Ecto neural progenitor cell (in vitro differentiated cells): ENCODE data around the gene SSR4.
"Not testable (repeated sequence)": the region's sequence is repeated elsewhere in the genome, so short reads cannot be mapped to it uniquely, and the experiment has no call there.

Source experiments
- DNase-seq: peaks from one replicate; pipeline ENCODE4 v3.0.0-alpha.2; 2018; ENCODE audit warnings: low spot score

Gene SSR4

DNA sequence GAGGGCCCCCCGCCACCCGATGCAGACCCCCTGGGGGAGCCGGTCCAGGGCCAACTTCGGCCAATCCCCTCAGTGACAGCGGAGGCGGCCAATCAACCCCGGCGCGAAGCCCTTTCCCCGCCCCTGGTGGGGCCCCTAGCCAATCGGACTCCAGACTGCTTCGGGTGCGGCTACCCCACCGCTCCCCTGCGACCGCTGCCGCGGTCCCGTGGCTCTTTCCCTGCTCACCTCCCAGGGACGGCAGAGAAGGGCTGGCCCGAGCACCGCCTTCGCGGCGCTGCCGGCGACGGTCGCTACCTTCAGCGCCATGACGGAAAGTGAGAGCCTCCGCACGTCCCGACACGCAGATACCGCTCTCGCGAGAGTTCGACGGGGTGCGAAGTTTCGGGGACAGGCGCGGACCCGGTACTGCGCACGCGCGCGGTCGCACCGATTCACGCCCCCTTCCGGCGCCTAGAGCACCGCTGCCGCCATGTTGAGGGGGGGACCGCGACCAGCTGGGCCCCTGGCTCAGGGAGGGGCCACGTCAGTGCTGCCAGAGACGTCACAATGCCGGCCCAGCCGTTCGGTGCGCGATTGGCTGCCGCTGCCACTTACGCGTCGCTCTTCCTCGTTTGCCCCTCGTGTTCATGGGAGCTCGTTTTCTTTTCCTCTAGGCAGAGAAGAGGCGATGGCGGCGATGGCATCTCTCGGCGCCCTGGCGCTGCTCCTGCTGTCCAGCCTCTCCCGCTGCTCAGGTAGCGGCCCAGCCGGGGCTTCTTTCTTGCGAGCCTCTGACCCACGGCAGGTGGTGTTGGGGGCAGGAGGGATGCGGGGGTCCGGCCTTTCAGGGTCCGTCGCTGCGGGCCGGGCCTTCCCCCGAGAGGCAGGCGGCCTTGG lies at the start of gene SSR4, which contains the start of gene IDH3G:
SSR4 (plus strand) TSS at position 651 of the 879 bp plus-strand sequence; CDS start at position 671, 20 bp downstream.
IDH3G (minus strand) TSS at position 358 of the 879 bp plus-strand sequence; CDS start at position 309, 49 bp downstream.
- peak; percentile 94 for DNase-seq

DNA sequence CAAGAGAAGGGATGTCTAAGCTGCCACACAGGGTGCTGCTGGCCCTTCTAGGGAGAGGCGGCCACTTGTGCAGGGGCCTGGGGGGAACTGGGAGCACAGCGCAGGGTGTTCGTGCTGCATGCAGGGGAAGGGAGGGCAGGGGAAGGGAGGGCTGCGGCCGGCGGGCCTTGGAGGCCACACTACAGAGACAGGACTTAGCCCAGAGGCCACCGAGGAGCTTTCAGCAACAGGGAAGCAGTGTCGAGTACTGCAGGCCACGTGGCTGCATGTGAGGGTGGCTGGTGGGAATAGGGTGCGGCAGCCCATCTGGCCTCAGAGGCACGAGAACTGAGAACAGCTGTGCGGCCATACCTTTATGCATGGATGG lies 49.4 kb upstream of the SSR4 start:
- DNase-seq: not testable (repeated sequence)

DNA sequence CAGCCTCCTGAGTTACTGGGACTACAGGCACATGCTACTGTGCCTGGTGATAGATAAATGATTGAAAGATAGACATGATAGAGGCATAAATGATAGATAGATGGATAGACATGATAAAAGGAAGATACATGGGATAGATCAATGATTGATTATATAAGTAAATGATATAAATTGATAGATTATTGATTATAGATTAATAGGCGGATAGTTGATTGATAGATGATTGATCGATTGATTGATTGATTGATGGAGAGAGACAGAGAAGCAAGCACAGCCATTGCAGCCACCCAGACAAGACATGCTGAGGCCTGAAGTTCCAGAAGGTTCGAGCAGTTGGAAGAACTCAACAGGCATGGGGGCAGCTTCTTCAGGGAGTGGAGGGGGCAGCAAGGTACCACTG lies 48.1 kb upstream of the SSR4 start:
- DNase-seq: no peak

DNA sequence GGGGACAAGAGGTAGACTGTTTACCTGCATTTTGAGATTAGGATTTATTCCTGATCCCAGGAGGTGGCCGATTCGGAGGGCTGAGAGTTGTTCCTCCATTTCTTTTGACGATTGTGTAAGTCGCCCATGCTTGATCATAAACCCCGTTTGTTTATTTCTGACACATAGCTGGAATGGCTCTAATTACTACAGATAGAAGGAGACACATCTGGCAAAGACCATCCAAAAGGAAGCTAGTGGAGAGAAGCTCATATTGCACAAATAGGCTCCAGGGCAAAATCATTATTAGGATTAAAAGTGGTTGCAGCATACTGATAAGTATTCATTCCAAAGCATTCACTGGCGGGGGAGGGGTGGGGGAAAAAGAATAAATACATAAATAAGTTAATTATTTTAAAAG lies 47.5 kb upstream of the SSR4 start:
- DNase-seq: not testable (repeated sequence)

DNA sequence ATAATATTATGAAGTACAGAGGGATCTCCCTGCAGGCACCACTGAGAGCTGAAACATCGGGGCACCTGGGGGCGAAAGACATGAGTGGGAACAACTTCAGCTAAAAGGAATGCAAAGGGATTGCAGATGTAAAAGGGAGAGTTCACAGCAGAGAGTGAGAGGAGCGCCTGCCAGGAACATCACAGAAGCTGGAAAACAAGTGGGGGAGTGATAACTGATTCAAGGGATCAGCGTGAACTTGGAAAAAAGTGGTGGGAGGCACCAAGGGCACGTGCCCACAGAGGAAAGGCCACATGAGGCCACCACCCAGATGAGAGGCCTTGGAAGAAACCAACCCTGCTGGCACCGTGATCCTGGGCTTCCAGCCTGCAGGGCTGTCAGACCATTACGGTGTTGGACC lies 45.5 kb upstream of the SSR4 start:
- not testable (repeated sequence) for DNase-seq

DNA sequence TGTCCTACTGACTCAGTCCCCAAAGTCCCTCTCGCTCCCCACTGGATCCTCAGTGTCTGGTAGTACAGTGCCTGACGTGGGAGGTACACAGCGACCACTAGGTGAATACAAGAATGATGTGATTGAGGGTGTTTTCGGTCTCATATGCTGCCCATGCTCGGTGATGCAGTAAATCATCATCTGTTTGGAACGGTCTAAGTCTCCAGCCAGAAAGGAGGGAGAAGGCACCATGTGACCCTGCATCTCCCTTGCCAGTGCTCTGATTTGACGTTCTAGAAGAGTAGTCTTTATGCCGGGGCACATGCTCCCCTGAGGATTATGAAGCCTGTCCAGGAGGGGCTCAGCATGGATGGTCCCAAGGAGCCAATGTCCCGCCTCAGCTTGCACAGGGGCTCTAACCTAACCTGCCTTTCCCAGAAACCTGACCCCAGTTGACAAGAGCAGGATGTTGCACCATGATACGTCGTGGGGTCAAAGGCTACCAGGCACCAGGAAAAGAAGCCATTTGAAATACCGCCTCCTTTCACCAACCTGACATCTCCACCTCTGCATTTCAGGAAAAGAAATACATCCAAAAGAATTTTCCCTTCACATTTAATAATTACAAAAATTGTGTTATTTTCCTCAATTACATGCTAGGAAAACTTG lies 44.2 kb upstream of the SSR4 start:
- no peak for DNase-seq

DNA sequence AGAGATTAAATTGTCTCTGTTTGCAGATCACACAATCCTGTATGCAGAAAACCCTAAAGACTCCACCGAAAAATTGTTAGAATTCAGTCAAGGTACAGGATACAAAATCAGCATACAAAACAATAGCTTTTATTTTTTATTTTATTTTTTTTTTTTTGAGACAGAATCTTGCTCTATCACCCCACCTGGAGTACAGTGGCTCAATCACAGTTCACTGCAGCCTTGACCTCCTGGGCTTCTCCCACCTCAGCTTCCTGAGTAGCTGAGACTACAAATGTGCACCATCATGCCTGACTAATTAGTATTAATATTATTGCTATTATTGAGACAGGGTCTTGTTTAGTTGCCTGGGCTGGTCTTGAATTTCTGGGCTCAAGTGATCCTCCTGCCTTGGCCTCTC lies 39.3 kb upstream of the SSR4 start:
- no peak for DNase-seq

DNA sequence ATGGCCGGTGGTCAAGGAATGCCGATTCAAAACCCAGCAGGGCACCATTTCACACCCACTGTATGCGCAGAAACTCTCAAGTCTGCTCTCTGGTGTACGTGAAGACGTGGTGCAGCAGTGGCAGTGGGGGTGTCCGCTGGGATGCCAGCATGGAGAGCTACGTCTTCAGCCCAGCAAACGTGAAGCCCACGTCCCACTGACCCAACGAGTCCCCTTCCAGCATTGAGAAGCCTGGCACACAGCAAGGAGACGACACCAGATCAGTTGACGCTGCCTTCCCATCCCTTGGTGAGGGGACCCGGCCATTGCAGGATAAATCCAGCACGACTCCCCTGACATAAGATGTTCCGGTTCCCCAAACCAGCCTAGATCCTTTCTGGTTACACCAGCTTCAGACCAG lies 32.6 kb upstream of the SSR4 start:
- DNase-seq: no peak

DNA sequence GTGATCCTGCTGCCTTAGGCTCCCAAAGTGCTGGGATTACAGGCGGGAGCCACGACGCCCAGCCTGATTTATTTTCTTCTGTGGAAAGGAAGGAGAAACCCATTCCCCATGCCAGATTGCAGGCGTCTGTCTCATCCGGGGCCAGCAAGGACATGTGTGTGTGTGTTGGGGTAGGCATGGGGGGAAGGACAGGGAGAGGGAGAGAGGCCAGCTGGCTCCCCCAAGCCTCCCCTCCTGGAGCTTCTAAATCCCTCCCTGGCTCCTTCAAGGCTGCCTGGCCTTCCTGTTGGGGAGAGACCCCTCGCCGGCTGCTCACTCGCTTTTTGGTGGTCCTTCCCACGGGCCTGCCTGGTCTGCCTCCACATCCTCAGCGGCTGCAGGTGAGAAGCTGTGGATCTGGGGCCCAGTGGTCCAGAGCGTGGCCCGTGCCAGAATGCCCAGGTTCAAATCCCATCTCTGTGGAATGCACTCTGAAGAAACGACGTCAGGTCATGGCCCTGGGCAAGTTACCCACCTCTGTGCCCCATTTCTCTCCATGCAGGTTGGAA lies 31.8 kb upstream of the SSR4 start:
- no peak for DNase-seq

DNA sequence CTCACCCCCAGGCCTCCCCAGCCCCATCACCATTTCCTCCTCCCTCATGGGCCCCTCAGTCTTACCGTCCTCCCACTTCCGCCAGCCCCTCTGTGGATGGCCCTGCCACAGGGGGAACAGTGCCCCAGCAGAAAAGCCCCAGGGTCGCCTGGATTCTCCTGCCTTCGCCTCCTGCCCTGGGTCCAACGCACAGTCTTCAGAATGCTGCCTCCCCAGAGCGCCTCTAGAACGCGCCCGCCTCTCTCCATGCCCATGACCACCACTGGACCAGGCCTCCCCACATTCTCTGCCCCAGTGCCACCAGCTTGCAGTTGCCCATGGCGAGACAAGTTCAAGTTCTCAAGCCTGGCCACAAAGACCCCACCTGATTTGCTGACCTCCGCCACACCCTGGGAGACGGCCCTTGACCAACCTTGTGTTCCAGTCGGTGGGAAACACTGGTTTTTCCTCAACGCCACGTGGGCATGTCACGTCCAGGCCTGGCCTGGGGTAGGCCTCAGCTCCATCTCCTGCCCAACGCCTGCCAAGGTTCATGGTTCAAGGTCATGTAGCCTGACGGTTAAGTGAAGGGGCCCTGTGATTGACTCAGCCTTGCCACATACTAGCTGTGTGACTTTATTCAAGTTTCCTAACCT lies 31.1 kb upstream of the SSR4 start:
- no peak for DNase-seq

DNA sequence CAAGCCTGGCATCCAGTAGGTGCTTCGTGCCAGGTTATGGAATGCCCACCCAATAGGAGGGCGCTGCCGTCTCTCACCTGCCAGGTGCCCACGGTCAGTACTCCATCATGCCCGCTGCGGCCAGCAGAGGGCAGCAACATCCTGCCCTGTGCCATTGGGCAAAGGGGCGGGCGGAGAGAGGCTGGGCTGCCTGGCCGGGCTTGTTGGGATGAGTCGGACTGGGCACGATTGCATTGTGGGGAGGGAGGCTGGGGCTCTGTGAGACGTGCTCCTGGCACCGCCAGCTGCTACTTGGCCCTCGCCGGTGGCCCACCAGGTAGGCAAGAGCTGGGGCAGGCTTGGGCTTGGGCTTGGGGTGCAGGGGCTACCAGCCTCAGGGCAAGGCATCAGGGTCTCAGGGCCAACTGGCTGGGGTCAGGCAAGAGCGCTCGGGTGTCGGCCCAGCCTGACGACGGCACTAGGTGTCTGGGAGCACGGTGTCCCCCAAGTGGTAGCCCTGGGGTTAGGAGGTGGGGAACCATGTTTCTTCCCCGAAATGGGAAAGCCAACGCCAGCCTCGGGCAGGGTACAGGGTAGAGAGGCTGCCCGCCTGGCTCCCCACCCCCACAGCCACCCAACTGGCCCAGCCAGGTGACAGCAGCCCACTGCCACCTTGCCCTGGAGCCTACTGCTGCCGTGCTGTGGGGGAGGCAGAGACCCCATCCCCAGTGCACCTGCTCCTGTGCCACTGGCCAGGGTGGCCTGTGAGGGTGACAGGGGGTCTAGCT lies 30.3 kb upstream of the SSR4 start, which contains the start of gene PLXNB3:
PLXNB3 (plus strand) TSS at position 261 of the 767 bp plus-strand sequence. CDS start 1,287 bp downstream, outside the sequence.
- DNase-seq: peak; percentile 79

DNA sequence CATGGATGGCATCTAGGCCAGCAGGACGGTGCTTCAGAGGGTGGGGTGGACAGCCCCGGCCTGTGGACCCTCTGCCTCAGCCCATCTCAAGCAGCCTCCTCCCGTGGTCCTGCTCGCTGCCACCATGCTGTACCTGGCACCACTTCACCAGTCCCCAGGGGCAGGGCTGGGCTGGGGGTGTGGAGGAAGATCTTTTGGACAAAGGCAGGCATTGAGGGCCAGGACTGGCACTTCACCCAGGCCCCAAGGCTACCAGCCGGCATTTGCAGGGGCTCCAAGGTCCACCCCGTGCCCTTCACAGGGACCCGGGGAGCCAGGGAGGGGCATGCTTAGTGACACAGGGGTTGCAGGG lies 29.7 kb upstream of the SSR4 start:
- no peak for DNase-seq

DNA sequence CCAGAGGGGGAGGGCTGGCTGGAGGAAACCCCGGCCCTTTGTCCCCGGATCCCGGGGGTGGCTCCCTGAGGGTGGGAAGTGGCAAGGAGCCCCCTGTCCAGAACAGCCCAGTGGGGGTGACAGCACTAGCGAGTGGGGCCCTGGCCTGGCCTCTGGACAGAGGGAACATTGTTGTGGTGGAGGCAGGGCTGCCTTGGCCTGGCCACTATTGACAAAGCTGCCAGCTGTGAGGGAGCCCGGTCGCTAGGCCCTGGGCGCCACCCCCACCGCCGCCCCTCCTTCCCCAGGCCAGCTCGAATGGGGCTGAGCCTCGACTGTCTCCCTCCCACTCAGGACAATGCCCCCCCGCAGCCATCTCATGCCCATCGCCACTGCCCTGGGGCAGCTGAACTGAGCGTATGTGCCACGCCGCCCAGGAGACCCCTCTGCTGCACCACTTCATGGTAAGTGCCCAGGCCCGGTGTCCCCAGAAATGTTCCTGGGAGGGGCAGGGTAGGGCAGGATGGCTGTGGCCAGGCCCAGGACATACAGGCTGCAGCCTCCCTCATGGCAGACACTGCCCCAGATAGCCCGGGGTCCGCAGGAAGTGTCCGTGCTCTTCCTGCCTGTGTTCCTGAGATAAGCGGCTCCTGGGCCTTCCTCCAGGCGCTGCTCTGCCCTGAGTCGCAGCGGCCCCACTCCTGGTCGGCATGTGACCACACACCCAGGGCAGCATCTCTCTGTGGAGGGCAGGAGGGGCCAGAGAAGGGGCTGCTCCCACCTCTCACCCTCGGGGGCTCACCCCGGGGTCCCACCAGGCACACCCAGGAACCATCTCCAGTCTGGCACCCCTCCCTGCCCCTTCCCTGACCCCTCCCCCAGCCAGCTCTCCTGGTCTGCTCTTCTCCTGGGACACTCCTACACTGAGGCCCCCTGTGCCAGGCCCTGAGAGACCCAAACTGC lies 29.1 kb upstream of the SSR4 start:
- DNase-seq: no peak

DNA sequence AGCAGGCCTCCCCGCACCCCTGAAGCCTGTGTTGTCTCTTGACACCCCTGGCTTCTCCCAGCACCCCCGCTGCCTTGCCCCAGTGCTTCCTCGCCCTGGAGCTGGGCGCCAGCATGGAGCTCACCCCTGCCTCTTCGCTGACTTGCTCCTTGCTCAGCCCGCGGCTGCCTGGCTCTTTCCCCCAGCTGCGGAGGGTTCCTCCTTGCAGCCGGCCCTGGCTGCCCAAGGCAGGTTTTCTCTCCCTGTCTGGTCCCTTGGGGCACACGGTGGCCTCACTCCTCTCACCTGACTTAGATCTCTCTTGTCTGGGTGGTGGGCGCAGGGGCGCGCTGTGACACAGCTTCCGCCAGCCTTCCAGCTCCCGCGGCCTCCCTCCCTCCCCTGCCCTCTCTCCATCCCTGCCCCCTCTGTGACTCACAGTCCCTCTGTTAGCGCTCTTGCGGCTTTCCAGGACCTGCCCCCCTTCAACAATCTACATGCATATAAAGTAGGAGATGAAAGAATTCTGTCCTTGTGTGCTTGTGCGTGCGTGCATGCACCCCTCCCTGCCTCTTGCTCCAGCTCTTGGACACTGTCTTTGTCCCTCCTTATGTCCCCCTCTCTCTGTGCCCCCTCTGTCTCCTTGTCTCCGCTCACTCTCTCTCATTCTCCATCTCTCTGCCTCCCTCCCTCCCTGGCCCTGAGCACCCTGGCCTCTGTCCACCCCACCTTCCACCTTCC lies 28.2 kb upstream of the SSR4 start:
- no peak for DNase-seq

DNA sequence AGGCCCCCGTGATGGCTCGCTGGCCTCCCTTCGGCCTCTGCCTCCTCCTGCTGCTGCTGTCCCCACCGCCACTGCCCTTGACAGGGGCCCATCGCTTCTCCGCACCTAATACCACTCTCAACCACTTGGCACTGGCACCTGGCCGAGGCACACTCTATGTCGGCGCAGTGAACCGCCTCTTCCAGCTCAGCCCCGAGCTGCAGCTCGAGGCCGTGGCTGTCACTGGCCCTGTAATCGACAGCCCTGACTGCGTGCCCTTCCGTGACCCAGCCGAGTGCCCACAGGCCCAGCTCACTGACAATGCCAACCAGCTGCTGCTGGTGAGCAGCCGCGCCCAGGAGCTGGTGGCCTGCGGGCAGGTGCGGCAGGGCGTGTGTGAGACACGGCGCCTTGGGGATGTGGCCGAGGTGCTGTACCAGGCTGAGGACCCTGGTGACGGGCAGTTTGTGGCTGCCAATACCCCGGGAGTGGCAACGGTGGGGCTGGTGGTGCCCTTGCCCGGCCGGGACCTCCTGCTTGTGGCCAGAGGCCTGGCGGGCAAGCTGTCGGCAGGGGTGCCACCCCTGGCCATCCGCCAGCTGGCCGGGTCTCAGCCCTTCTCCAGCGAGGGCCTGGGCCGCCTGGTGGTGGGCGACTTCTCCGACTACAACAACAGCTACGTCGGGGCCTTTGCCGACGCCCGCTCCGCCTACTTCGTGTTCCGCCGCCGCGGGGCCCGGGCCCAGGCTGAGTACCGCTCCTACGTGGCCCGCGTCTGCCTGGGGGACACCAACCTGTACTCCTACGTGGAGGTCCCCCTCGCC lies 27.4 kb upstream of the SSR4 start:
- no peak for DNase-seq

DNA sequence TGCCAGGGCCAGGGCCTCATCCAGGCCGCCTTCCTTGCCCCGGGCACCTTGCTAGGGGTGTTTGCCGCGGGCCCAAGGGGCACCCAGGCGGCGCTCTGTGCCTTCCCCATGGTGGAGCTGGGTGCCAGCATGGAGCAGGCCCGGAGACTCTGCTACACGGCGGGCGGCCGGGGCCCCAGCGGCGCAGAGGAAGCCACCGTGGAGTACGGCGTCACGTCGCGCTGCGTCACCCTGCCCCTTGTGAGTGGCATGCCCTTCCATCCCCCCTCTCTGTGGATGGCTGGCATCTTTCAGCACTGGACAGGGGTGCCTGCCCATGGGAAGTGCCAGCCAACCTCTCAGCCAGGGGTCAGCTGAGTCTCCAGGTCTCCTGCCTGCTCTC lies 26.8 kb upstream of the SSR4 start:
- DNase-seq: no peak

DNA sequence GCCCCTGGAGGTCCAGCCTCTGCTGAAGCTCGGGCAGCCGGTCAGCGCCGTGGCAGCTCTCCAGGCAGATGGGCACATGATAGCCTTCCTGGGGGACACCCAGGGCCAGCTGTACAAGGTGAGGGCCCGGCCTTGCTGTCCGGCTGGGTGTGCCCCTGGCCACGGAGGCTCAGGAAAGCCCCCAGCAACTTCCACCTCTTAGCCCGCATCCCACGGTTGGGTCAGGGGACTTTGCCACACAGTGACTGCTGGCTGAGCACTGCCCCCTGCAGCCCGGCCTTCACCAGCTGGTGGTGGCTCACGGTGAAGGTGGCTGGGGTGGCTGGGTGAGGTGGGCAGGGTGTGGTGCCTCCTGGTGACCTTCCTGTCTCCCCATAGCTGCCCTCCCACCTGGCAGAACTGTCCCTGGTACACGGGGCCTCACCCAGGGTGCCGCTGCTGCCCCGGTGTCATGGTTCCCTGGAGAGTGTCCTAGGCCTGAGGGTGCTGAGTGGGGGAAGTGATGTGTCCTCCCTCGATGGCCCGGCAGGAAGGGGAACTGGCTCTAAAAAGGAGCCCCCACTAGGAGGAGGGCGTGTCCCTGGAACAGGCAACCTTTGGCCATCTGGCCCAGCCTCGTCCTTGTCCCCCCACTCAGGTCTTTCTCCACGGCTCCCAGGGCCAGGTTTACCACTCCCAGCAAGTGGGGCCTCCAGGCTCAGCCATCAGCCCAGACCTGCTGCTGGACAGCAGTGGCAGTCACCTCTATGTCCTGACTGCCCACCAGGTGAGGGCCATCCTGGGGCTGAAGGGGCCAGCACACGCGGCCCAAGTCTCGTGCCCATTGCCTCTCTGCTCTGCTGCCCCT lies 25.9 kb upstream of the SSR4 start:
- no peak for DNase-seq

DNA sequence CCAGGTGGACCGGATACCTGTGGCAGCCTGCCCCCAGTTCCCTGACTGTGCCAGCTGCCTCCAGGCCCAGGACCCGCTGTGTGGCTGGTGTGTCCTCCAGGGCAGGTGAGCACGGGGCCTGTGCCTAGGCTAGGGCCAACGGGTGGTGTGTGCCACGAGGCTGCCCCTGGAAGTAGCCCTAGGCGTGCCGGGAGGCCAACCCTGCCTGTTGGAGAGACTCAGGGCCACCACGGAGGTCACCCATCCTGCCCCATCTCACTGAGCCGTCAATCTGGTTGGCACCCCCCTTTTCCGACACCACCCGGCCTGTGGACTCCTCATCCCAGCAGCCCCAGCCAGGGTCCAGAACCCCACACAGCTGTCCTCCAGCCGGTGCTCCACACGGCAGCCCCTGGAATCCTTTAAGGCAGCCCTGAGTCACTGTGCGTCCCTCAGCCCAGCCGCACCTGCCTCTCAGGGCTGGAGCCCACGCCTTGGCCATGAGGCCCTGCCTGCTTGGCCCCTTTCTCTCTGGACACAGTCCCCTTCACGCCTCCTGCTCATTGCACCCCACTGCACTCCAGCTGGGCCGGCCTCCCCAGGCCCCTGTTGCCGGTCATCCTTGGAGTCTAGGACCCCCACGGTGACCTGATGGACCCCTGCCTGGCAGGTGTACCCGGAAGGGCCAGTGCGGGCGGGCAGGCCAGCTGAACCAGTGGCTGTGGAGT lies 25.2 kb upstream of the SSR4 start:
- no peak for DNase-seq
